HCT116 (cell line): Measurements from ENCODE around the gene ARGLU1. TPM values are rescaled to one million over a fixed set of nuclear protein-coding genes. Genes with fewer than 3 reads are reported as not detected.

Experiments used
- ATAC-seq: fragments of 200-7000 bp; cut with Tn5 transposase; 2 replicates; pipeline ENCODE4 v1.9.1; 2020; ENCODE audit warnings: mild to moderate bottlenecking, moderate library complexity
- BruUV-seq: library from RNA; stranded (reverse); fragments of 400-500 nt; replicated peaks from 2 replicates; lab custom pipeline; 2021; lab: Mats Ljungman, UMichigan
- CTCF ChIA-PET: fragments of 300-600 bp; sonication (Branson Sonifier 250); formaldehyde crosslinking; loops from one replicate; lab custom pipeline; 2021; ENCODE audit warnings: antibody characterized with exemption; lab: Charles Lee
- POLR2A ChIA-PET: fragments of 300-600, 350-600 bp; sonication (Branson Sonifier 250); formaldehyde crosslinking; loops from one replicate; lab custom pipeline; 2021; ENCODE audit warnings: antibody characterized with exemption; lab: Charles Lee
- RAD21 ChIA-PET, 2 experiments: fragments of 300-600 bp; sonication (Branson Sonifier 250); formaldehyde crosslinking; loops; one replicate each; lab custom pipeline; 2023; ENCODE audit warnings: low total read pairs in 2 of 2; ENCODE audit not compliant: uncharacterized antibody in 2 of 2, unreplicated experiment in 2 of 2, low non-redundant PET in 1 of 2; lab: Charles Lee
- DNase-seq: peaks from one replicate; pipeline ENCODE4 v3.0.0-alpha.2; 2010; ENCODE audit warnings: low read depth, low spot score
- H2AFZ ChIP-seq: fragments of 200-600 bp; shearing (Covaris generic), sonication (generic); 2 replicates; pipeline ENCODE4 v1.6.1; 2017; ENCODE audit warnings: low read depth, mixed run types, mixed read lengths, antibody characterized with exemption, low read length; ENCODE audit not compliant: poor library complexity, severe bottlenecking
- H3K27ac ChIP-seq: 2 replicates; pipeline ENCODE4 v1.5.1; 2012; ENCODE audit warnings: low read depth, low read length
- H3K27me3 ChIP-seq: fragments of 200-600 bp; sonication (generic); 2 replicates; pipeline ENCODE4 v1.6.1; 2016; ENCODE audit warnings: mixed run types, low read length, mixed read lengths; ENCODE audit not compliant: insufficient read depth
- H3K36me3 ChIP-seq, 2 experiments: fragments of 200-500 bp in 1 of 2; fragments of 200-600 bp in 1 of 2; sonication (Bioruptor generic) in 1 of 2; sonication (generic) in 1 of 2; 2 replicates each; pipeline versions ENCODE4 v1.5.1 to v1.6.1; 2014 to 2016; ENCODE audit warnings: low read length in 2 of 2, inconsistent platforms in 1 of 2, mixed read lengths in 1 of 2, mixed run types in 1 of 2; ENCODE audit not compliant: insufficient read depth in 2 of 2, control insufficient read depth in 1 of 2
- H3K4me1 ChIP-seq, 2 experiments: fragments of 200-600 bp in 1 of 2; sonication (generic) in 1 of 2; 2 replicates each; pipeline versions ENCODE4 v1.5.1 to v1.6.1; 2012 to 2017; ENCODE audit warnings: low read length in 2 of 2, inconsistent platforms in 1 of 2, mild to moderate bottlenecking in 1 of 2, mixed read lengths in 1 of 2, mixed run types in 1 of 2, moderate library complexity in 1 of 2; ENCODE audit not compliant: insufficient read depth in 2 of 2, control insufficient read depth in 1 of 2
- H3K4me2 ChIP-seq: fragments of 200-600 bp; sonication (generic); 2 replicates; pipeline ENCODE4 v1.6.1; 2017; ENCODE audit warnings: mixed run types, low read length, mixed read lengths
- H3K4me3 ChIP-seq, 2 experiments: fragments of 200-600 bp in 1 of 2; sonication (generic) in 1 of 2; replicated peaks in 1 of 2; 2 replicates each; pipeline ENCODE4 v1.5.1; 2011 to 2016; ENCODE audit warnings: low read length in 2 of 2, control low read depth in 1 of 2, low read depth in 1 of 2, mild to moderate bottlenecking in 1 of 2, mixed read lengths in 1 of 2, mixed run types in 1 of 2
- H3K79me2 ChIP-seq: fragments of 200-600 bp; sonication (generic); 2 replicates; pipeline ENCODE4 v1.6.1; 2017; ENCODE audit warnings: mild to moderate bottlenecking, mixed run types, low read length, moderate library complexity, mixed read lengths; ENCODE audit not compliant: insufficient read depth
- H3K9ac ChIP-seq: fragments of 200-600 bp; sonication (generic); 2 replicates; pipeline ENCODE4 v1.6.1; 2016; ENCODE audit warnings: low read length, mixed read lengths
- H3K9me2 ChIP-seq: fragments of 200-600 bp; sonication (generic), shearing (Covaris generic); 2 replicates; pipeline ENCODE4 v1.6.1; 2017; ENCODE audit warnings: mixed run types, mild to moderate bottlenecking, moderate library complexity; ENCODE audit not compliant: insufficient read depth
- H3K9me3 ChIP-seq, 2 experiments: fragments of 200-500 bp in 1 of 2; fragments of 200-600 bp in 1 of 2; sonication (Bioruptor generic) in 1 of 2; sonication (generic) in 1 of 2; 2 replicates each; pipeline ENCODE4 v1.6.1; 2014 to 2017; ENCODE audit warnings: low read length in 2 of 2, mixed read lengths in 2 of 2, inconsistent platforms in 1 of 2, low read depth in 1 of 2, mild to moderate bottlenecking in 1 of 2, mixed run types in 1 of 2, moderate library complexity in 1 of 2; ENCODE audit not compliant: control insufficient read depth in 1 of 2, insufficient read depth in 1 of 2
- H4K20me1 ChIP-seq: fragments of 200-600 bp; sonication (generic), shearing (Covaris generic); 2 replicates; pipeline ENCODE4 v1.6.1; 2017; ENCODE audit warnings: mixed run types, mild to moderate bottlenecking, moderate library complexity; ENCODE audit not compliant: insufficient read depth
- CBX3 ChIP-seq: IDR thresholded peaks from 2 replicates; pipeline ENCODE4 v1.6.1; 2012; ENCODE audit warnings: low read depth
- CEBPB ChIP-seq: IDR thresholded peaks from 2 replicates; pipeline ENCODE4 v1.6.1; 2012; ENCODE audit warnings: low read depth
- EZH2 ChIP-seq: fragments of 200-600 bp; sonication (generic); IDR thresholded peaks from 2 replicates; pipeline ENCODE4 v1.6.1; 2017; ENCODE audit warnings: antibody characterized with exemption, mixed run types
- EZH2phosphoT487 ChIP-seq: fragments of 200-600 bp; IDR thresholded peaks from 2 replicates; pipeline ENCODE4 v1.6.1; 2018; ENCODE audit warnings: antibody characterized with exemption, borderline replicate concordance
- FOSL1 ChIP-seq: IDR thresholded peaks from 2 replicates; pipeline ENCODE4 v1.6.1; 2012; ENCODE audit warnings: low read depth
- POLR2A ChIP-seq: IDR thresholded peaks from 2 replicates; pipeline ENCODE4 v1.7.0; 2011; ENCODE audit warnings: borderline replicate concordance; ENCODE audit not compliant: insufficient read depth, insufficient read length; ENCODE audit errors: extremely low read depth
- POLR2AphosphoS5 ChIP-seq: IDR thresholded peaks from 2 replicates; pipeline ENCODE4 v1.6.1; 2011; ENCODE audit warnings: mild to moderate bottlenecking, low read depth, low read length, moderate library complexity
- RAD21 ChIP-seq: IDR thresholded peaks from 2 replicates; pipeline ENCODE4 v1.6.1; 2012; ENCODE audit warnings: low read depth, mild to moderate bottlenecking
- SIN3A ChIP-seq: IDR thresholded peaks from 2 replicates; pipeline ENCODE4 v1.6.1; 2012; ENCODE audit warnings: low read depth
- TCF7L2 ChIP-seq: IDR thresholded peaks from 2 replicates; pipeline ENCODE4 v1.7.0; 2011; ENCODE audit warnings: borderline replicate concordance, inconsistent platforms; ENCODE audit not compliant: insufficient read depth, insufficient read length; ENCODE audit errors: extremely low read depth
- YY1 ChIP-seq: IDR thresholded peaks from 2 replicates; pipeline ENCODE4 v1.6.1; 2011; ENCODE audit warnings: low read length, low read depth, moderate library complexity, mild to moderate bottlenecking; ENCODE audit not compliant: insufficient replicate concordance; ENCODE audit errors: extremely low read depth
- ZNF274 ChIP-seq: fragments of 200-500 bp; sonication (Bioruptor generic); IDR thresholded peaks from 2 replicates; pipeline ENCODE4 v1.6.1; 2014; ENCODE audit warnings: mild to moderate bottlenecking, low read depth, low read length, inconsistent platforms
- intact Hi-C: fragments of 100-400 bp; cut with micrococcal nuclease; formaldehyde crosslinking; loops from 2 replicates; pipeline ENCODE4 v1.10.0; 2022
- total RNA-seq: library from RNA; stranded (reverse); gene quantifications from one replicate; pipeline ENCODE4 v1.2.1, GENCODE V29; 2021; ENCODE audit not compliant: unreplicated experiment
- TF ChIP-seq, protein P1 (sequence below): IDR thresholded peaks from 2 replicates; pipeline ENCODE4 v1.6.1; 2012
- TF ChIP-seq, protein P2 (sequence below): IDR thresholded peaks from 2 replicates; pipeline ENCODE4 v1.6.1; 2011; ENCODE audit warnings: mild to moderate bottlenecking, low read length, moderate library complexity; ENCODE audit not compliant: insufficient replicate concordance; ENCODE audit errors: extremely low read depth
- TF ChIP-seq, protein P3 (sequence below): IDR thresholded peaks from 2 replicates; pipeline ENCODE4 v1.6.1; 2012; ENCODE audit warnings: low read depth
- TF ChIP-seq, protein P4 (sequence below), 3 experiments: fragments of 200-600 bp in 1 of 3; sonication (generic) in 1 of 3; IDR thresholded peaks in 2 of 3; conservative IDR thresholded peaks in 1 of 3; 2 replicates each; pipeline ENCODE4 v1.5.1; 2012 to 2017; ENCODE audit warnings: low read depth in 2 of 3, low read length in 2 of 3, antibody characterized with exemption in 1 of 3, borderline replicate concordance in 1 of 3, control low read depth in 1 of 3, mild to moderate bottlenecking in 1 of 3, mixed read lengths in 1 of 3, mixed run types in 1 of 3, moderate library complexity in 1 of 3; ENCODE audit not compliant: insufficient read depth in 1 of 3

The ARGLU1 gene
- total RNA-seq, 1 experiment from 2014 or later = 57.8 TPM

DNA sequence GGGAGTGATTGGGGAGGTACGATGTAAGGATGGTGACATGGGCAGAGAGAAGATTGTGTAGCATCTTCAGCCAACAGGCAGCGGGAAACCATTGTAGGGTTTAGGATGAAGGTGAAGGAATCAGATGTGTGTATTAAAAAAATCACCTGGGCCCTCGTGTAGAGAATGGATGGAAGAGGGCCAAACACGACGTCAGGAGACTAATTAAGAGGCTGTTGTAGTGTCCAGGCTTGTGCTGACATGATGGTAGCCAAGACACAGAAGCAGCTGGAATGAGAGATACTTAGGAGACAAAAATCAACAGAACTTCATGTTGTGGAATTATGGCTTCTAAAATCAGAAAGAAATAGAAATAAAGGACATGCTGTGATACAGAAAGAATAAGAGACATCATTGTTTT is 41.2 kb upstream of the ARGLU1 start:
- no peak for ATAC-seq
- H3K36me3 ChIP-seq = no peaks in the 10 kb centered on the region
- H3K9me3 ChIP-seq = no peaks in the 10 kb centered on the region
- H3K27me3 ChIP-seq = no peaks in the 10 kb centered on the region
- 0 out of 2 replicates have a peak, but pooled peaks cover 3% of the 10 kb centered on the region for H3K9me2 ChIP-seq
- H3K9ac ChIP-seq = no peak overlapping the region
- CTCF ChIA-PET = interaction anchor here (2.2 kb wide), 1 partner anchor 11 kb away, joined by 11 read pairs; no protein-coding TSS in a partner anchor
- H3K4me1 ChIP-seq = no peaks in the 10 kb centered on the region
- H3K79me2 ChIP-seq = no peaks in the 10 kb centered on the region
- no TSS peak for BruUV-seq
- H3K27ac ChIP-seq = no peak overlapping the region
- TF ChIP-seq CEBPB = no peak
- no peak for TF ChIP-seq FOSL1
- TF ChIP-seq, protein P1, sequence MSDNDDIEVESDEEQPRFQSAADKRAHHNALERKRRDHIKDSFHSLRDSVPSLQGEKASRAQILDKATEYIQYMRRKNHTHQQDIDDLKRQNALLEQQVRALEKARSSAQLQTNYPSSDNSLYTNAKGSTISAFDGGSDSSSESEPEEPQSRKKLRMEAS = no peak
- TF ChIP-seq, protein P2, sequence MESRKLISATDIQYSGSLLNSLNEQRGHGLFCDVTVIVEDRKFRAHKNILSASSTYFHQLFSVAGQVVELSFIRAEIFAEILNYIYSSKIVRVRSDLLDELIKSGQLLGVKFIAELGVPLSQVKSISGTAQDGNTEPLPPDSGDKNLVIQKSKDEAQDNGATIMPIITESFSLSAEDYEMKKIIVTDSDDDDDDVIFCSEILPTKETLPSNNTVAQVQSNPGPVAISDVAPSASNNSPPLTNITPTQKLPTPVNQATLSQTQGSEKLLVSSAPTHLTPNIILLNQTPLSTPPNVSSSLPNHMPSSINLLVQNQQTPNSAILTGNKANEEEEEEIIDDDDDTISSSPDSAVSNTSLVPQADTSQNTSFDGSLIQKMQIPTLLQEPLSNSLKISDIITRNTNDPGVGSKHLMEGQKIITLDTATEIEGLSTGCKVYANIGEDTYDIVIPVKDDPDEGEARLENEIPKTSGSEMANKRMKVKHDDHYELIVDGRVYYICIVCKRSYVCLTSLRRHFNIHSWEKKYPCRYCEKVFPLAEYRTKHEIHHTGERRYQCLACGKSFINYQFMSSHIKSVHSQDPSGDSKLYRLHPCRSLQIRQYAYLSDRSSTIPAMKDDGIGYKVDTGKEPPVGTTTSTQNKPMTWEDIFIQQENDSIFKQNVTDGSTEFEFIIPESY = no peak
- TF ChIP-seq TCF7L2 = no peak
- no peak for TF ChIP-seq EZH2
- no peak for TF ChIP-seq RAD21
- no peak for TF ChIP-seq CBX3
- no peak for TF ChIP-seq EZH2phosphoT487
- no peak for TF ChIP-seq POLR2A
- TF ChIP-seq, protein P3, sequence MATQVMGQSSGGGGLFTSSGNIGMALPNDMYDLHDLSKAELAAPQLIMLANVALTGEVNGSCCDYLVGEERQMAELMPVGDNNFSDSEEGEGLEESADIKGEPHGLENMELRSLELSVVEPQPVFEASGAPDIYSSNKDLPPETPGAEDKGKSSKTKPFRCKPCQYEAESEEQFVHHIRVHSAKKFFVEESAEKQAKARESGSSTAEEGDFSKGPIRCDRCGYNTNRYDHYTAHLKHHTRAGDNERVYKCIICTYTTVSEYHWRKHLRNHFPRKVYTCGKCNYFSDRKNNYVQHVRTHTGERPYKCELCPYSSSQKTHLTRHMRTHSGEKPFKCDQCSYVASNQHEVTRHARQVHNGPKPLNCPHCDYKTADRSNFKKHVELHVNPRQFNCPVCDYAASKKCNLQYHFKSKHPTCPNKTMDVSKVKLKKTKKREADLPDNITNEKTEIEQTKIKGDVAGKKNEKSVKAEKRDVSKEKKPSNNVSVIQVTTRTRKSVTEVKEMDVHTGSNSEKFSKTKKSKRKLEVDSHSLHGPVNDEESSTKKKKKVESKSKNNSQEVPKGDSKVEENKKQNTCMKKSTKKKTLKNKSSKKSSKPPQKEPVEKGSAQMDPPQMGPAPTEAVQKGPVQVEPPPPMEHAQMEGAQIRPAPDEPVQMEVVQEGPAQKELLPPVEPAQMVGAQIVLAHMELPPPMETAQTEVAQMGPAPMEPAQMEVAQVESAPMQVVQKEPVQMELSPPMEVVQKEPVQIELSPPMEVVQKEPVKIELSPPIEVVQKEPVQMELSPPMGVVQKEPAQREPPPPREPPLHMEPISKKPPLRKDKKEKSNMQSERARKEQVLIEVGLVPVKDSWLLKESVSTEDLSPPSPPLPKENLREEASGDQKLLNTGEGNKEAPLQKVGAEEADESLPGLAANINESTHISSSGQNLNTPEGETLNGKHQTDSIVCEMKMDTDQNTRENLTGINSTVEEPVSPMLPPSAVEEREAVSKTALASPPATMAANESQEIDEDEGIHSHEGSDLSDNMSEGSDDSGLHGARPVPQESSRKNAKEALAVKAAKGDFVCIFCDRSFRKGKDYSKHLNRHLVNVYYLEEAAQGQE = no peak
- no peak for TF ChIP-seq SIN3A
- TF ChIP-seq POLR2AphosphoS5 = no peak
- TF ChIP-seq YY1 = no peak
- TF ChIP-seq ZNF274 = no peak
- TF ChIP-seq, protein P4, sequence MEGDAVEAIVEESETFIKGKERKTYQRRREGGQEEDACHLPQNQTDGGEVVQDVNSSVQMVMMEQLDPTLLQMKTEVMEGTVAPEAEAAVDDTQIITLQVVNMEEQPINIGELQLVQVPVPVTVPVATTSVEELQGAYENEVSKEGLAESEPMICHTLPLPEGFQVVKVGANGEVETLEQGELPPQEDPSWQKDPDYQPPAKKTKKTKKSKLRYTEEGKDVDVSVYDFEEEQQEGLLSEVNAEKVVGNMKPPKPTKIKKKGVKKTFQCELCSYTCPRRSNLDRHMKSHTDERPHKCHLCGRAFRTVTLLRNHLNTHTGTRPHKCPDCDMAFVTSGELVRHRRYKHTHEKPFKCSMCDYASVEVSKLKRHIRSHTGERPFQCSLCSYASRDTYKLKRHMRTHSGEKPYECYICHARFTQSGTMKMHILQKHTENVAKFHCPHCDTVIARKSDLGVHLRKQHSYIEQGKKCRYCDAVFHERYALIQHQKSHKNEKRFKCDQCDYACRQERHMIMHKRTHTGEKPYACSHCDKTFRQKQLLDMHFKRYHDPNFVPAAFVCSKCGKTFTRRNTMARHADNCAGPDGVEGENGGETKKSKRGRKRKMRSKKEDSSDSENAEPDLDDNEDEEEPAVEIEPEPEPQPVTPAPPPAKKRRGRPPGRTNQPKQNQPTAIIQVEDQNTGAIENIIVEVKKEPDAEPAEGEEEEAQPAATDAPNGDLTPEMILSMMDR (IDR thresholded peaks at IDR 0.05 in 2 of 3, conservative IDR thresholded peaks at IDR 0.05 in 1 of 3; ENCODE audit: borderline replicate concordance in 1 of 3, insufficient read depth in 1 of 3, low read depth in 2 of 3, low read length in 2 of 3) = no peak
- H2AFZ ChIP-seq = no peak overlapping the region
- intact Hi-C loops = no loop called here
- DNase-seq = no peak
- H3K4me3 ChIP-seq = no peak overlapping the region
- RAD21 ChIA-PET = no interaction called here
- H4K20me1 ChIP-seq = no peaks in the 10 kb centered on the region
- POLR2A ChIA-PET = no interaction called here
- no peak overlapping the region for H3K4me2 ChIP-seq
